Neutrophil (primary cell): Measurements from ENCODE around the gene CRB1.

Experiments used
- H3K27ac ChIP-seq: fragments of 200-600 bp; sonication (generic); 2 replicates; pipeline ENCODE4 v1.5.1; 2016; ENCODE audit warnings: mild to moderate bottlenecking, moderate library complexity
- H3K27me3 ChIP-seq: fragments of 200-600 bp; sonication (generic); 2 replicates; pipeline ENCODE4 v1.6.0; 2016; ENCODE audit warnings: mild to moderate bottlenecking
- H3K36me3 ChIP-seq: fragments of 200-600 bp; sonication (generic); 2 replicates; pipeline ENCODE4 v1.5.1; 2017
- H3K4me1 ChIP-seq, 2 experiments: fragments of 200-600 bp in 1 of 2; sonication (generic) in 1 of 2; 1 replicate in 1 of 2; 2 replicates in 1 of 2; pipeline versions ENCODE4 v1.5.1 to v1.6.1; 2013 to 2016; ENCODE audit warnings: low read depth in 1 of 2, low read length in 1 of 2, mild to moderate bottlenecking in 1 of 2, moderate library complexity in 1 of 2; ENCODE audit not compliant: control insufficient read depth in 1 of 2, insufficient read depth in 1 of 2
- H3K4me3 ChIP-seq, 2 experiments: fragments of 200-600 bp in 1 of 2; sonication (generic) in 1 of 2; 1 replicate in 1 of 2; 2 replicates in 1 of 2; pipeline ENCODE4 v1.5.1; 2013 to 2016; ENCODE audit warnings: low read depth in 1 of 2, low read length in 1 of 2, mild to moderate bottlenecking in 1 of 2, moderate library complexity in 1 of 2
- H3K9me3 ChIP-seq: fragments of 200-600 bp; sonication (generic); 2 replicates; pipeline ENCODE4 v1.5.1; 2016
- CTCF ChIP-seq: fragments of 200-600 bp; sonication (generic); IDR thresholded peaks from 2 replicates; pipeline ENCODE4 v1.5.1; 2016; ENCODE audit warnings: antibody characterized with exemption

CRB1 gene

GRCh38 chr1:197356723-197357533, 88.9 kb downstream of the CRB1 start:
- no peak for TF ChIP-seq CTCF
- no peak overlapping the region for H3K27ac ChIP-seq
- H3K4me3 ChIP-seq = no peak overlapping the region
- H3K4me1 ChIP-seq = no peaks in the 10 kb centered on the region
- H3K36me3 ChIP-seq = no peaks in the 10 kb centered on the region
- H3K9me3 ChIP-seq = no peaks in the 10 kb centered on the region
- no peaks in the 10 kb centered on the region for H3K27me3 ChIP-seq

GRCh38 chr1:197358959-197359358, 90.9 kb downstream of the CRB1 start:
- no peaks in the 10 kb centered on the region for H3K36me3 ChIP-seq
- H3K27me3 ChIP-seq = no peaks in the 10 kb centered on the region
- no peaks in the 10 kb centered on the region for H3K9me3 ChIP-seq
- H3K4me3 ChIP-seq = no peak overlapping the region
- no peak overlapping the region for H3K27ac ChIP-seq
- H3K4me1 ChIP-seq = no peaks in the 10 kb centered on the region
- TF ChIP-seq CTCF = no peak

GRCh38 chr1:197360068-197360467, 92.0 kb downstream of the CRB1 start:
- no peaks in the 10 kb centered on the region for H3K9me3 ChIP-seq
- H3K27ac ChIP-seq = no peak overlapping the region
- H3K4me1 ChIP-seq = no peaks in the 10 kb centered on the region
- TF ChIP-seq CTCF = no peak
- H3K36me3 ChIP-seq = no peaks in the 10 kb centered on the region
- H3K4me3 ChIP-seq = no peak overlapping the region
- no peaks in the 10 kb centered on the region for H3K27me3 ChIP-seq

- Histone ChIP-seq H3K4me1 (no peaks in the 10 kb centered on the region), H3K27me3 (no peaks in the 10 kb centered on the region), H3K4me3 (no peak overlapping the region), H3K9me3 (no peaks in the 10 kb centered on the region), H3K27ac (no peak overlapping the region), H3K36me3 (no peaks in the 10 kb centered on the region)
- no peak for TF ChIP-seq CTCF
These were observed 94.8 kb downstream of the CRB1 start for GRCh38 chr1:197362871-197363270.

- H3K4me3 ChIP-seq = no peak overlapping the region
- H3K27me3 ChIP-seq = no peaks in the 10 kb centered on the region
- no peaks in the 10 kb centered on the region for H3K36me3 ChIP-seq
- TF ChIP-seq CTCF = no peak
- H3K27ac ChIP-seq = no peak overlapping the region
- H3K9me3 ChIP-seq = no peaks in the 10 kb centered on the region
- H3K4me1 ChIP-seq = no peaks in the 10 kb centered on the region
These were observed 95.8 kb downstream of the CRB1 start for GRCh38 chr1:197363855-197364254.
